GM19193 (cell line): Measurements from ENCODE around the gene PRSS50.

Source experiments
- POLR2A ChIP-seq: IDR thresholded peaks from 4 replicates; pipeline ENCODE4 v1.6.1; 2011; ENCODE audit not compliant: insufficient read depth, insufficient read length; ENCODE audit errors: extremely low read depth

The PRSS50 gene, protein sequence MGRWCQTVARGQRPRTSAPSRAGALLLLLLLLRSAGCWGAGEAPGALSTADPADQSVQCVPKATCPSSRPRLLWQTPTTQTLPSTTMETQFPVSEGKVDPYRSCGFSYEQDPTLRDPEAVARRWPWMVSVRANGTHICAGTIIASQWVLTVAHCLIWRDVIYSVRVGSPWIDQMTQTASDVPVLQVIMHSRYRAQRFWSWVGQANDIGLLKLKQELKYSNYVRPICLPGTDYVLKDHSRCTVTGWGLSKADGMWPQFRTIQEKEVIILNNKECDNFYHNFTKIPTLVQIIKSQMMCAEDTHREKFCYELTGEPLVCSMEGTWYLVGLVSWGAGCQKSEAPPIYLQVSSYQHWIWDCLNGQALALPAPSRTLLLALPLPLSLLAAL

DNA sequence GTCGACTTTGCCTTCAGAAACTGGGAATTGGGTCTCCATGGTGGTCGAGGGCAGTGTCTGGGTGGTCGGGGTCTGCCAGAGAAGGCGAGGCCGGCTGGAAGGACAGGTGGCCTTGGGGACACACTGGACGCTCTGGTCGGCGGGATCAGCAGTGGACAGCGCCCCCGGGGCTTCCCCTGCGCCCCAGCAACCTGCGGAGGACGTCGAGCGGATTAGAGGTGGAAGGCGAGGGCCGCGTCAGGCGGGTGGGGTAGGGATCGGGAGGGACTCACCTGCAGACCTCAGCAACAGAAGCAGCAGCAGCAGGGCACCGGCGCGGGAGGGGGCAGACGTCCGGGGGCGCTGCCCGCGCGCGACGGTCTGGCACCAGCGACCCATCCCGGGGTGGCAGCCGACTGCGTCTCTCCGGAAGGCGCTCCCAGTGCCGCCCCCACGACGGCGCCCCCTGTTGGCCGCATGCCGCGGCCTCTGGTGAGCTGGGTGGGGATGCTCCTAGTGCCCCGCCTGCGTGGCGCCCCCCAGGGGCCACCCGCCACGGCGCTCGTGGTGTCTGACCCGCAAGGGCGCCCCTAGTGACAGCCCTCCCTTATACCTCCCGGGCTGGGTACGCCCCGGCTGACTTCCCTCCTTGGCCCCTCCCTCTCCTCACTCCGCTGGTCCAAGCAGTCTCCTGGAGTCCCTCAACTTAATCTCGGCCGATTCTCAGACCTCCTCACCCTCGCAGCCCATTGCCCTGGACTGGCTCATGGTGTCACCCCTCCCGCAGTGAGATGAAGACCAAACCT, at the start of gene PRSS50:
Gene PRSS50 (minus strand): TSS at position 423 of the 785 bp plus-strand sequence. CDS start 45 bp downstream, at position 378.
- no peak for TF ChIP-seq POLR2A

DNA sequence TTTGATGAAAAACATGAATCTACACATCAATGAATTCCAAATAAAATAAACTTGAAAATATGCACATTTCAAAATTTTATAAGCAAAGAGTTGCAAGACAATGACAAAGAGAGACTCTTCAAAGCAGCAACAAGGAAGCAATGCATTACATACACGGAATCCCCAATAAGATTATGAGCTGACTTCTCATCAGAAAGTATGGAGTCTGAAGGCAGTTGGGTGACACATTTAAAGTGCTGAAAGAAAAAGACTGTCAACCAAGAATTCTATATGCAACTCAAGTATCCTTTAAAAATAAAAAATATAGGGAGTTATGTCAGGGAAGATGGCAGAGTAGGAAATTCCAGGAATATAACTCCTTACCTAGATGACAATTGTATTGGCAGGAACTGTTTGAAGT, 46.5 kb upstream of the PRSS50 start:
- TF ChIP-seq POLR2A, result no peak

DNA sequence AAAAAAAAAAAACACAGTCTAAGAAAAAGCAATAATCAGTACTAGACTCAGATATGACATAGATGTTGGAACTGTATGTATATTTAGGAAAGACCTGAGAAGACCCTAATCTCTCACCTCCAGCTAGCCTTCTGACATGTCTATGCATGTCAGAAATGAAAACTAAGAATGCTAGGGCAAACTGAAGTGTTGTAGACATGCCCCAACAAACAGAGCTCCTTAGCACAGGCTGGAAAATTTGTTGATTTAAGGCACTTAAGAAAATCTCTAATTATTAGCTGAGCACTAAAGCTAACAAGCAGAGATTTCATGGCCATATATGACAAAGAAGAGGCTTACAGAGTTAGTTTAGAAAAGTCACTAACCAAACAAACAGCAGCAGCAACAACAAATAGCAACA, 45.5 kb upstream of the PRSS50 start:
- no peak for TF ChIP-seq POLR2A

DNA sequence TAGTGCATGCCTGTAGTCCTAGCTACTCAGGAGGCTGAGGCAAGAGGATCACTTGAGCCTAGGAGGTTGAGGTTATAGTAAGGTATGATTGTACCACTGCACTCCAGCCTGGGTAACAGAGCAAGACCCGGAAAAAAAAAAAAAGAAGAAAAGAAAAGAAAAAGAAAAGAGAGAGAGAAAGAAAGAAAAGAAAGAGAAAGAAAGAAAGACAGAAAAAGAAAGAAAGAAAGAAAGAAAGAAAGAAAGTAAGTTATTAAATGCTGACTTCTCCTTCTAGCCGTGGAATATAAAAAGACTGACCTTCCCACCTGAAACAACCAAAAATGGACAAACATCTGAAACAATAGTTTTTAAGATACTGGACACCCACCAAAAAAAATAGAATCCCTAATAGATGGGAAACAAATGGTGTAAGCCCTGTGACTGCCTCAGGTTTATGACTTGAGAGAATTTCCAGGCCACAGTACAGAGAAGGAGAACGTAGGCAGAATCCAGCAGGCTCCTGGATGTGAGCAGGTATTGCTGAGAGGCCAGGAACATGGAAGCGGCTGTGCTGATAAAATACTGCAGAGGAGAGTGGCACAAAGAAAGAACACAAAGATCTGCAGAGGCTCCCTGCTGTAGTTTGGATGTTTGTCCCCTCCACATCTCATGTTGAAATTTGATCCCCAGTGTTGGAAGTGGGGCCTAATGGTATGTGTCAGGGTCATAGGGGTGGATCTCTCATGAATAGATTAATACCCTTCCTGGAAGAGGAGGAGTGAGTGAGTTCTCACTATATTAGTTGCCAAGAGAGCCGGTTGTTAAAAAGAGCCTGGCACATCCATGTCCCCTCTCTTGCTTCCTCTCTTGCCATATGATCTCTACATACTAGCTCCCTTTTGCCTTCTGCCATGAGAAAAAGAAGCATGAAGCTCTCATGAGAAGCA, 41.8 kb upstream of the PRSS50 start:
- TF ChIP-seq POLR2A, result no peak

DNA sequence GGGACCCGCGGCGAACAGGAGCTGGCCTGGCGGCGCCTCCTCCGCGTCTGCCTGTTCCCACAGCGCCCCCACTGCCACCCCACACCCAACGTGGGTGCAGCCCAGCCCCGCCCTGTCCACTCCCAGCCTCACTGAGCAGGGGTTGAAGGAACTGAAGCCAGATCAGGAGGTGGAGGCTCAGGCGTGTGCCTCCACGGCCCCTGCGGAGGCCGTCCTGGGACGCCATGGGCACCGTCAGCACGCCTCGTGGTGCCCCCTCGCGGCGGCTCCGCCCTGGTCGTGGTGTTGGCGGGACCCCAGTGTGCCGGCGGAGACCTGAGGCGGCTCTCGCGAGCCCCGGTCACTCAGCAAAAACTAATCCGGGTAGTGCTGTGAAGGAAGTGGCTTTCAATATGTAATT, 39.0 kb upstream of the PRSS50 start:
- no peak for TF ChIP-seq POLR2A

DNA sequence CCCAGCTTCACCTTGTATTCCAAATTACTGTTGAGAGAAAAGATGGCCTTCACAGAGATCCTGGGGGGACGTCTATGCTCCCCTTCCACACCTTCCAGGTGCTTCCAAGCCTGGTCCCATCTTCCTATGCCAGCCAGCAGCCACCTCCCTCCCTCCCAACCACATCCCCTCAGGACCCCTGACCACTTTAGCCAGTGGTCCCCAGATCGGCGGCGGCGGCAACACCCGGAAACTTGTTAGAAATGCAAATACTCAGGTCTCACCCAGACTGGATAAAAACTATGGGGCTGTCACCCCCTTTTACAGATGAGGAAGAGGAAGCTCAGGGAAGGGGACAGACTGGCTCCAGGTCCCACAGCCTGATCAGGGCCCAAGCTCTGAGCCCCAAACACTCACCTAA, 38.0 kb upstream of the PRSS50 start:
- no peak for TF ChIP-seq POLR2A

DNA sequence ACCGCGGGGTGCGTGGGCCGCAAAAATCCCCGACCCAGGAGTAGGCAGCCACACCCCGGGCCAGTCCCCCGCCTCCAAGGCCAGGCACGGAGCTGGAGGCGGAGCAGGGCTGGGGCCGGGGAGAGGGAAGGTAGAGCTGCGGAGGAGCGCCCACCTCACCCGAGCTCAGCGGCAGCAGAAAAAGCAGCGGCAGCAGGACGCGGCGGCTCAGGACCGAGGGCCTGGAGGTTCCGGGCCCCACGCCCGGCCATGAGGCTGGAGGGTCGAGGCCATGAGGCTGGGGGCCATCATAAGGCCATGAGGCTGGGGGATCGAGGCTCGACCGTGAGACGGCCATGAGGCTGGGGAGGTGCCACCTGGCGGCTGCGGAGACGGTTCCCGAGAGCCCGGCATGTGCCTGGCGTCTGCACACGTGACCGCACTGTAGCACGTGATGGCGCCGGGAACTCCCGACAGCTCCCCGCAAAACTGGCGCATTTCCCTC, 32.9 kb upstream of the PRSS50 start:
- TF ChIP-seq POLR2A, result no peak

DNA sequence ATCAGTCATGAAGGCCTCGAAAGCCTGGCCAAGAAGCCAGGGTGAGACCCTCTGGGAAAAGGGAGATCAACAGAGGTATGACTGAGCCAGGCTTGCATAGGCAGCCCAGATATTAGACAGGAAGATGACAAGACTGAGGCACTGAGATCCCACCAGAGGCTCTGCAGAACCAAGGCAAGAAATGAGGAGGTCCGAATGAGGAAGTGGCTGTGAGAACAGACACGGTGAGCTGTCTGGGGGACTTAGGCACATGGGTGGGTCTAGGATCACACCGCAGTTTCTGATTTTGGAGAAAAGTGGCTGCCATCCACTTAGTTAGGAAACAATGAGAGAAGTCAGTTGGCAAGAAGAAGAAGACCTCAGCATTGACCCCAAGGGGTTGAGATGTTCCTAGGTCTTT, 31.5 kb upstream of the PRSS50 start:
- no peak for TF ChIP-seq POLR2A

DNA sequence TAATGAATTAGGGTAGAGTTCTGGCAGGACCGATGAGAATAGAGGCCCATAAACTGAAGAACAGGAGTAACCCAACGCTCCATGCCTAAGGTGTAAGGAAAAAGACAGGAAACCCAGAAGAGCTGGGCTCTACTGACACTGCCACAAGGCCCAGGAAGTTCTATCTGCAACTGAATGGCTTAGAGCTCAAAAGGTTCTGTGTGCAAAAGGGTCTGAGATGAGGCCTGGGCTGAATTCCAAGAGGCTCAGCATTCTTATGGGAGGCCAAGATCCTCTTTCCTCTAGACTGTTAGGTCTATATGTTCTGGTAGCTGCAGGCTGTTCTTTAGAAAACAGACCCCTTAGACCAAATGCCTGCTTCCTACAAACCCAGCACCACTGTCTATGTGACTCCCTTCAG, 30.5 kb upstream of the PRSS50 start:
- no peak for TF ChIP-seq POLR2A

DNA sequence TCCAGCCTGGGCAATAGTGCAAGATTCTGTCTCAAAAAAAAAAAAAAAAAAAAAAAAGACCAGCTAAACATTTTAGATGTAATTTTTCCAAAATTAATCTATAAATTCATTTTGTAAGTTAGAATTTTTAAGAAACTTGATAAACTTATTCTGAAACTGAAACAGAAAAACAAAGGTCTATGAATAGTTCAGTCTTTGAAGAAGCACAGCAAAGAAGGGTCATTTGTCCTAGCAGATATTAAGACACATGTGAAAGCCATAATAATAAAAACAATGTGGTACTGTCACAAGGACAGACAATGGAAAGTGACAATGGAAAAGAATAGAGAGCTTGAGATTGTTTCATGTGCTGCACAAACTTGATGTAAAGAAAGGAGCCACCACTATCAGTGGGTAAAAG, 29.0 kb upstream of the PRSS50 start:
- TF ChIP-seq POLR2A, result no peak

DNA sequence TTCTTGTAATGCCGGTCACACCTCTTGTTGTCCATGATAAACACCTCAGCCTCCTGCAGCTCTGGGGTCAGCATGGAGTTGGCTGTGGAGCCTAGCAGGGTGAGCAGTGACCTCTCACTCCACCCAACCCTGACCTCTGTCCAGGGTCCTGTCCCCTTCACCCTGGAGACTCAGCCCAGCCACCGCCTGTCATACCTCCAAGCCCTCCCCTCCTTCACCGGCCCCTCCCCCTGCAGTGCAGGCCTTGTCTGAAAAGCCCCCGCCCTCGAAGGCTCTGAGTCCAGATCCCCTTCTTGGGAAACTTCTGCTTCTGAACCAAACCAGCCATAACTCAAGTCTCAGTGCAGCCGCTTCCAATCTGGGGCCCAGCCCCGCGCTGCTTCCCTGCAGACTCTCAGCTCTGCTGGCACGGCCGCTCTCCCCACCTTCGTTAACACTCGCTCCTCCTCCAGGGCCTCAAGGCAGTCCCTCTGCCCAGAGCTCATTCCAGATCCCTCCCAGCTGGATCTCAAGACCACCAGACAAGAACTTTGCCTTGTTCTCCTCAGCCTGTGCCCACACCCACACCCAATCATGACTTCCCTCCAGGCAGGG, 25.4 kb upstream of the PRSS50 start:
- no peak for TF ChIP-seq POLR2A

DNA sequence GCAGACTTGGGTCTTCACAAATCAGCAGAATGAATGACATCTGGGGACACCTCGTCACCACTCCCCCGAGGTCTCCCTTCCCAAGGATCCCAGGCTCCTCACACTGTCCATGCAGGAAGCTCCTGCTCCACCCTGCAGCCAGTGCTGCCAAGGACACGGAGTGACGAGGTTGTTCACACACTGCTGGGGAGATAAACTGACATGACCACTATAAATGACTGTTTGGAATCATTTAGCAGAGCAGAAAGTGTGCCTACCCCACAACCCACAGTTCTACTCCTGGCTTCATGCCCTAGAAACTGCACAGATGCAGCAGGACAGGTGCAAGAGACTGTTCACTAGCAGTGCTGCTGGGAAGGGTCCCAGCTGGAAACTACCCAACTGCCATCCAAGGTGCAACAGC, 19.7 kb upstream of the PRSS50 start:
- no peak for TF ChIP-seq POLR2A

DNA sequence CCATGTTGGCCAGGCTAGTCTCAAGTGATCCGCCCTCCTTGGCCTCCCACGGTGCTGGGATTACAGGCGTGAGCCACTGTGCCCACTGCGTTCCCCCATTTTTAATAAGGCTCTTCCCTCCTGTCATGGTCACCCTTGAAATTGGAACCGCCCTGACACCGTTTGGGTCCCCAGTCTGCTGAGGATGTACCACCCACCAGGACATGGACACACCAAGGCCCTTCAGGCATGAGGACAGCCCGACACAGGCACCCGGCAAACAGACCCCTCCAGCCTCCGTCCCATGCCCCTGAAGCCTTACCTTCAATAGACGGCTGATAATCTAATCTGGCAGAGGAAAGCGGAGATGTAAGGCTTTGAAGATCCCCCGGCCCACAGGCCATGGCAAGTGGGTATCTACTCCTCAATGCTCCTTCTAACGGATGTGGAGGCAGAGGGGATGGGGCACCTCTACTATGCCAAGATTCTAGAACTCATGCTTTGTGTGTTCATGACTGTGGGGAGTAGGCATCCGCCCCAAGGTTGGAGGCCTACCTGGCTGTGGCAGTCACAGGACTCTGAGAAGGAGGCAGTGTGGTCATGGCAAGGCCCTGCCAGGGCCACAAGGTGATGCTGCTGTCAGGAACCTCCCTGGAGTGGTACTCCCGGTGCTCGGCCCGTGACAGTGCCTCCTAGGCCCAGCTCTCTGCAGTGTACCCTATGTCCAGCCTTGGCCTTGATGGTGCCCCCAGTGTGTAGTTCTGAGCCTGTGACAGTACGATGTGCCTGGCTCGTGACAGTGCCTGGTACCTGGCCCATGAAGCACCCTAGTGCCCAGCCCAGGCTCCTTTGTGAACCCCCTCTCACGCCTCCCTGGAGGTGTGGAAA, 18.6 kb upstream of the PRSS50 start:
- no peak for TF ChIP-seq POLR2A

DNA sequence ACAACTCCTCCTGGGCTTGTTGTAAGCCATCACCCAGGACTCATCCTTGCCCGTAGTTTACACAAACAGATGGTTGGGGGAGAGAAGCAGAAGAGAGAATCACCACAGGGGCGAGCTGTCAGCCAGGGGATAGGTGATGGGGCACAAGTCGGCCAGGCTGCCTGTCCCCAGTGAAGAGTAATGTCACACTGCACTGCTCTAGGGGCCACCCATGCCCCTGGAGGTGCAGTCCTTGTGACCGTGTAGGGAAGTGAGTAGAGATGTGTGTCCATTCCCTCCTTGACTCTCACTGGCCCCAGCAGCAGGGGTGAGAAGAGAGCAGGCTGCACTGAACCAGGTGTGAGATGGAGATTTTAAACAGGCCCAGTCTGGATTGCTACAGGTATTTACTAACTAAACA, 17.1 kb upstream of the PRSS50 start:
- TF ChIP-seq POLR2A, result no peak
